CD4-positive, alpha-beta T cell treated with Interleukin-21 for 1 hour (primary cell): ENCODE measurements around the gene NCDN.

ENCODE experiments used
- DNase-seq: peaks from one replicate; pipeline ENCODE4 v3.0.0-alpha.2; 2020

Gene NCDN

GRCh38 chr1:35555601-35556477, 1.8 kb upstream of the NCDN start:
- no peak for DNase-seq

- peak; percentile 21 for DNase-seq
Measured at GRCh38 chr1:35556484-35557117, 998 bp upstream of the NCDN start.

- no peak for DNase-seq
Measured at GRCh38 chr1:35557118-35557610, 435 bp upstream of the NCDN start, which contains the start of gene KIAA0319L. KIAA0319L (minus strand) TSS chr1:35557403; CDS start chr1:35554491, 2,912 bp downstream.

DNA sequence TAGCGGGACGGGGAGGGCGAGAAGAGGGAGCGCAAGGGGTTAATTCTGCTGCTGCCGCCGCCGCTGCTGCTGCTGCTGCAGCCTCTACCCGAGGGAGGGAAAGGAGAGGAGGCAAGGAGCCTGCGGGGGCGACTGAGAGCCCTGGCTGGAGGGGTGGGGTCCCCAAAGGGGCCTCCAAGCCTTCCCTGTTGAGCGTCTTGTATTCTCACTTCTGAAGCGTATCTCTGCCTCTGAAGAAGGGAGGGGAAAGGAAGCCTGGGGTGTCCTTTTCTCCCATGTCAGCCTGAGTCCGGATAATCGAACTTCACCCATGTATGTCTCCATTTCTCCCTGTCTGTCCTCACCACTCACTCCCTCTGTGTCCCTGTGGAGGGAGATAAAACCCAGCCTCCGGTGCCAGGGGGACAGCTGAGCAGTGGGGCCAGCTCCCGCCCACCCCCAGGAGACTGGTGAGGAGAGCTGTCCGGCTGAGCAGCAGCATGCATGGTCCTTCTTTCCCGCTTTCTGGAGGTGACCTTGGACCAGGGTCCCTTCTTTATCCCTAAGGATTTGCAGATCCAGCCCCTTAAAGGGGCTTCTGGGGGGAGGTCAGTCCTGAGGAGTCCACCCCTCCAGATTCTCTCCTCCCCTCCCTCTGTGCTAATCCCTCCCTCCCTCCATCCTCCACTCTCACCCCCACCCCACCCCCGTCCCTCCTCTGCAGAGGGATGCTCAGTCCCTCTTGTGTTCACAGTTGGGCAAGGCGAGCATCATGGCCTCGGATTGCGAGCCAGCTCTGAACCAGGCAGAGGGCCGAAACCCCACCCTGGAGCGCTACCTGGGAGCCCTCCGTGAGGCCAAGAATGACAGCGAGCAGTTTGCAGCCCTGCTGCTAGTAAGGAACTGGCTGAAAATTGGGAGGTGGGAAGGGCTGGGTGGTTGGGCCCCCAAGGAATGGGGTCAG, 1.0 kb downstream of the NCDN start:
- DNase-seq = peak; percentile 30

GRCh38 chr1:35559317-35559944, 1.8 kb downstream of the NCDN start:
- DNase-seq = peak; percentile 38

DNA sequence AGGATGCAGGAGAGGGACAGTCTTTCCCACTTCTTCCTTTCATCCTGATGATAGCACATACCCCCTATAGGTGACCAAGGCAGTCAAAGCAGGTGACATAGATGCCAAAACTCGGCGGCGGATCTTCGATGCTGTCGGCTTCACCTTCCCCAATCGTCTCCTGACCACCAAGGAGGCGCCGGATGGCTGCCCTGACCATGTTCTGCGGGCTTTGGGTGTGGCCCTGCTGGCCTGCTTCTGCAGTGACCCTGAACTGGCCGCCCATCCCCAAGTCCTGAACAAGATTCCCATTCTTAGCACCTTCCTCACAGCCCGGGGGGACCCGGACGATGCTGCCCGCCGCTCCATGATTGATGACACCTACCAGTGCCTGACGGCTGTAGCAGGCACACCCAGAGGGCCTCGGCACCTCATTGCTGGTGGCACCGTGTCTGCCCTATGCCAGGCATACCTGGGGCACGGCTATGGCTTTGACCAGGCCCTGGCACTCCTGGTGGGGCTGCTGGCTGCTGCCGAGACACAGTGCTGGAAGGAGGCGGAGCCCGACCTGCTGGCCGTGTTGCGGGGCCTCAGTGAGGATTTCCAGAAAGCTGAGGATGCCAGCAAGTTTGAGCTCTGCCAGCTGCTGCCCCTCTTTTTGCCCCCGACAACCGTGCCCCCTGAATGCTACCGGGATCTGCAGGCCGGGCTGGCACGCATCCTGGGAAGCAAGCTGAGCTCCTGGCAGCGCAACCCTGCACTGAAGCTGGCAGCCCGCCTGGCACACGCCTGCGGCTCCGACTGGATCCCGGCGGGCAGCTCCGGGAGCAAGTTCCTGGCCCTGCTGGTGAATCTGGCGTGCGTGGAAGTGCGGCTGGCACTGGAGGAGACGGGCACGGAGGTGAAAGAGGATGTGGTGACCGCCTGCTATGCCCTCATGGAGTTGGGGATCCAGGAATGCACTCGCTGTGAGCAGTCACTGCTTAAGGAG, 2.9 kb downstream of the NCDN start:
- no peak for DNase-seq

- no peak for DNase-seq
Measured at GRCh38 chr1:35561297-35561971, 3.8 kb downstream of the NCDN start.

DNA sequence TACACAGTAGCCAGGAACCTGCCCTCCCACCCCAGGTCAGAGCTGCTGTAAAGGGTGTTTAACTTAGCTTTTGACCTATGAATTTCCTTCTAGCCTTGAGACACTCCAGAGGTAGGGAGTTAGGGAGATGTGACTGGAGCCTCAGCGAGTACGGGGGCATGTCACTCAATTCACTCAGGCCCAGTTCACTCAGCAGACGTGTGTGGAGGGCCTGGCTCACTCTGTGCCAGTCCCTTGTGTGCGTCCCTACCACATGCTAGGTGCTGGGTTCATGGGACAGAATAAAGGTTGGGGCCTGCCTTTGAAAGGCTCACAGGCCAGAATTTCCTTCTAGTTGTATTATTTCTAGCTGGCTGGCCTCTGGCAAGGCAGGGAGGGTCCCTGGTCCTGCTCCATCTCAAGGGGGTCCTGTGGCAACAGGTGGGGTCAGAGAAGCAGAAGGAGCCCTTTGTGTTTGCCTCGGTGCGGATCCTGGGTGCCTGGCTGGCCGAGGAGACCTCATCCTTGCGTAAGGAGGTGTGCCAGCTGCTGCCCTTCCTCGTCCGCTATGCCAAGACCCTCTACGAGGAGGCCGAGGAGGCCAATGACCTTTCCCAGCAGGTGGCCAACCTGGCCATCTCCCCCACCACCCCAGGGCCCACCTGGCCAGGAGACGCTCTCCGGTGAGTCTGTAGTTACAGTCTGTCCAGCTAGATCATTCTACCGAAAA, 4.5 kb downstream of the NCDN start:
- DNase-seq = no peak

DNA sequence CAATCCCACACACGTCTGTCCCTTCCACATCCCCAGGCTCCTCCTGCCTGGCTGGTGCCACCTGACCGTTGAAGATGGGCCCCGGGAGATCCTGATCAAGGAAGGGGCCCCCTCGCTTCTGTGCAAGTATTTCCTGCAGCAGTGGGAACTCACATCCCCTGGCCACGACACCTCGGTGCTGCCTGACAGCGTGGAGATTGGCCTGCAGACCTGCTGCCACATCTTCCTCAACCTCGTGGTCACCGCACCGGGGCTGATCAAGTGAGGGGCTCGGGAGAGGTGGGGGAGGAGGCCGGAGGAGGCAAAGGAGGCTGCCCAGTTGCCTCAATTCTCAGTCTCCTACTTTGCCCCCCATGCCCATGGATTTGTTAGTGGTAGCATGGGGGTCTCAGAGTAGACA, 5.6 kb downstream of the NCDN start:
- no peak for DNase-seq

- peak; percentile 79 for DNase-seq
Measured at GRCh38 chr1:35564037-35564883, 6.7 kb downstream of the NCDN start.

- DNase-seq = no peak
Measured at GRCh38 chr1:35564884-35565741, 7.5 kb downstream of the NCDN start.

GRCh38 chr1:35565742-35566133, 8.1 kb downstream of the NCDN start:
- no peak for DNase-seq

GRCh38 chr1:35567947-35568558, 10.5 kb downstream of the NCDN start:
- DNase-seq = no peak

GRCh38 chr1:35568975-35569395, 11.4 kb downstream of the NCDN start:
- DNase-seq = peak; percentile 71

GRCh38 chr1:35569936-35570335, 12.3 kb downstream of the NCDN start:
- DNase-seq = no peak

DNA sequence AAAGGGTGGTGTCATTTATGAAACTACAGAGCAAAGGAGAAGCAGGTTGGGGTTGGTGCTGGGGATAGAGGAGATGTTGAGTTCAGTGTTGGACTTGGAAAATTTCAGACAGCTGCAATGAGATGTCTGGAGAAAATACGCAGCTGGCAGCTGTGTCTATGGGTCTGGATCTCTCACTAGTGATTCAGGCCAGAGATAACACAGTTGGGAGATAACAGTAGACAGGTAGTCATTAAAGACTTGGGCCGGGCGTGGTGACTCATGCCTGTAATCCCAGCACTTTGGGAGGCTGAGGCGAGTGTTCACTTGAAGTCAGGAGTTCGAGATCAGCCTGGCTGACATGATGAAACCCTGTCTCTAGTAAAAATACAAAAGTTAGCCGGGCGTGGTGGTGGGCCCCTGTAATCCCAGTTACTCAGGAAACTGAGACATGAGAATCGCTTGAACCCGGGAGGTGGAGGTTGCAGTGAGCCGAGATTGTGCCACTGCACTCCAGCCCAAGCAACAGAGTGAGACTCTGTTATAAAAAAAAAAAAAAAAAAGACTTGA, 13.1 kb downstream of the NCDN start:
- DNase-seq = no peak

GRCh38 chr1:35571263-35571662, 13.7 kb downstream of the NCDN start:
- DNase-seq = no peak
